Gastrocnemius medialis (tissue), 4 donors: ENCODE results near the gene SPEM2. TPM values are rescaled to one million over a fixed set of nuclear protein-coding genes. Genes with fewer than 3 reads are reported as not detected.

Source experiments
- ATAC-seq, 2 donors: fragments of 150-250 bp; one replicate each; pipeline ENCODE4 v1.9.1; 2016
- DNase-seq, 2 donors: peaks; one replicate each; pipeline ENCODE4 v3.0.0-alpha.2; 2019
- H3K27ac ChIP-seq, 4 donors: fragments of 200-600 bp; sonication (generic); 1 replicate in 1 of 4; 2 replicates in 3 of 4; pipeline ENCODE4 v1.5.1; 2016 to 2018; ENCODE audit warnings: mild to moderate bottlenecking in 2 of 4, moderate library complexity in 1 of 4
- H3K27me3 ChIP-seq, 3 donors: fragments of 200-600 bp; sonication (generic) in 2 of 3; 1 replicate in 1 of 3; 2 replicates in 2 of 3; pipeline versions ENCODE4 v1.5.1 to v1.6.0; 2016 to 2019; ENCODE audit warnings: mild to moderate bottlenecking in 1 of 3, moderate library complexity in 1 of 3
- H3K36me3 ChIP-seq, 2 donors: fragments of 200-600 bp; sonication (generic) in 1 of 2; one replicate each; pipeline ENCODE4 v1.5.1; 2017 to 2018
- H3K4me1 ChIP-seq, 2 donors: fragments of 200-600 bp; sonication (generic) in 1 of 2; one replicate each; pipeline ENCODE4 v1.5.1; 2016 to 2017; ENCODE audit warnings: mild to moderate bottlenecking in 2 of 2
- H3K4me3 ChIP-seq, 4 donors: fragments of 200-600 bp; sonication (generic) in 3 of 4; 1 replicate in 1 of 4; 2 replicates in 3 of 4; pipeline ENCODE4 v1.5.1; 2016 to 2019; ENCODE audit warnings: mild to moderate bottlenecking in 2 of 4
- H3K9me3 ChIP-seq, 3 donors: fragments of 200-600 bp; sonication (generic) in 2 of 3; 1 replicate in 1 of 3; 2 replicates in 2 of 3; pipeline ENCODE4 v1.5.1; 2016 to 2019
- POLR2A ChIP-seq, 2 donors: fragments of 450-650 bp; IDR thresholded peaks; one replicate each; pipeline ENCODE4 v1.6.1; 2017; ENCODE audit warnings: antibody characterized with exemption in 2 of 2, mild to moderate bottlenecking in 2 of 2, moderate library complexity in 2 of 2
- in situ Hi-C, 4 donors: fragments of 200-750 bp; cut with MboI; loops; one replicate each; pipeline versions ENCODE4 v1.15.0 to v1.8.0; 2017; ENCODE audit warnings: low sequenced_read_pairs in 4 of 4
- intact Hi-C: fragments of 100-400 bp; cut with DNase I; formaldehyde crosslinking; loops from one replicate; pipeline ENCODE4 v1.15.1; 2023; ENCODE audit warnings: low total_unique reads
- total RNA-seq, 4 donors: library from RNA; depleted of rRNA; stranded (reverse); fragments of >200 nt; gene quantifications; one replicate each; pipeline versions ENCODE4 v1.1.0 to v1.2.3, GENCODE V29; 2016
- TF ChIP-seq, protein P1 (sequence below), 5 experiments: fragments of 450-650 bp in 3 of 5; fragments of 200-600 bp in 2 of 5; sonication (generic) in 2 of 5; IDR thresholded peaks in 4 of 5; conservative IDR thresholded peaks in 1 of 5; 1 replicate in 4 of 5; 2 replicates in 1 of 5; pipeline ENCODE4 v1.5.1; 2016 to 2019; ENCODE audit warnings: antibody characterized with exemption in 5 of 5, mild to moderate bottlenecking in 3 of 5, moderate library complexity in 3 of 5

Gene SPEM2
- total RNA-seq, 4 donors from 2014 or later, result not detected

DNA sequence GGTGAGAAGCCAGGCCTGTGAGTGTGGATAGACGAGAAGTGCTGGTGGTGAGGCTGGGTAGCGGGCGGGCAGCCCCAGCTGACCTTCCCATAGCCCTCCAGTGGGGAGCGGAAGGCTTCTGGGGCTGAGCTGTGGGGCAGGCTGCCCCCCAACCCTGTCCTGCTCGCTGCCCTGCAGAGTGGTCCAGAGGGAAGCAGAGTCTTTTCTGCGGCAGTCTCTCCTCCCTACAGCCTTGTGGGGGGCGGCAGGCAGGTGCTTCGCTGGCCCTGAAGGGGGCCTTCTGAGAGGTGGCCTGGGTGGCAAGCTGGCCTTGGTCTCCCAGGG is 14.0 kb upstream of the SPEM2 start:
- ATAC-seq, result no peak
- no peak overlapping the region for H3K4me3 ChIP-seq
- no peaks in the 10 kb centered on the region for H3K36me3 ChIP-seq
- H3K9me3 ChIP-seq, result no peaks in the 10 kb centered on the region
- no peak for DNase-seq
- H3K4me1 ChIP-seq, result no peaks in the 10 kb centered on the region
- H3K27me3 ChIP-seq, result no peaks in the 10 kb centered on the region
- TF ChIP-seq POLR2A (IDR thresholded peaks at IDR 0.05), result no peak
- TF ChIP-seq, protein P1, sequence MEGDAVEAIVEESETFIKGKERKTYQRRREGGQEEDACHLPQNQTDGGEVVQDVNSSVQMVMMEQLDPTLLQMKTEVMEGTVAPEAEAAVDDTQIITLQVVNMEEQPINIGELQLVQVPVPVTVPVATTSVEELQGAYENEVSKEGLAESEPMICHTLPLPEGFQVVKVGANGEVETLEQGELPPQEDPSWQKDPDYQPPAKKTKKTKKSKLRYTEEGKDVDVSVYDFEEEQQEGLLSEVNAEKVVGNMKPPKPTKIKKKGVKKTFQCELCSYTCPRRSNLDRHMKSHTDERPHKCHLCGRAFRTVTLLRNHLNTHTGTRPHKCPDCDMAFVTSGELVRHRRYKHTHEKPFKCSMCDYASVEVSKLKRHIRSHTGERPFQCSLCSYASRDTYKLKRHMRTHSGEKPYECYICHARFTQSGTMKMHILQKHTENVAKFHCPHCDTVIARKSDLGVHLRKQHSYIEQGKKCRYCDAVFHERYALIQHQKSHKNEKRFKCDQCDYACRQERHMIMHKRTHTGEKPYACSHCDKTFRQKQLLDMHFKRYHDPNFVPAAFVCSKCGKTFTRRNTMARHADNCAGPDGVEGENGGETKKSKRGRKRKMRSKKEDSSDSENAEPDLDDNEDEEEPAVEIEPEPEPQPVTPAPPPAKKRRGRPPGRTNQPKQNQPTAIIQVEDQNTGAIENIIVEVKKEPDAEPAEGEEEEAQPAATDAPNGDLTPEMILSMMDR (IDR thresholded peaks at IDR 0.05 in 4 of 5, conservative IDR thresholded peaks at IDR 0.05 in 1 of 5), result no peak
- intact Hi-C loops (no loop called here), in situ Hi-C loops (no loop called here)
- no peak overlapping the region for H3K27ac ChIP-seq

DNA sequence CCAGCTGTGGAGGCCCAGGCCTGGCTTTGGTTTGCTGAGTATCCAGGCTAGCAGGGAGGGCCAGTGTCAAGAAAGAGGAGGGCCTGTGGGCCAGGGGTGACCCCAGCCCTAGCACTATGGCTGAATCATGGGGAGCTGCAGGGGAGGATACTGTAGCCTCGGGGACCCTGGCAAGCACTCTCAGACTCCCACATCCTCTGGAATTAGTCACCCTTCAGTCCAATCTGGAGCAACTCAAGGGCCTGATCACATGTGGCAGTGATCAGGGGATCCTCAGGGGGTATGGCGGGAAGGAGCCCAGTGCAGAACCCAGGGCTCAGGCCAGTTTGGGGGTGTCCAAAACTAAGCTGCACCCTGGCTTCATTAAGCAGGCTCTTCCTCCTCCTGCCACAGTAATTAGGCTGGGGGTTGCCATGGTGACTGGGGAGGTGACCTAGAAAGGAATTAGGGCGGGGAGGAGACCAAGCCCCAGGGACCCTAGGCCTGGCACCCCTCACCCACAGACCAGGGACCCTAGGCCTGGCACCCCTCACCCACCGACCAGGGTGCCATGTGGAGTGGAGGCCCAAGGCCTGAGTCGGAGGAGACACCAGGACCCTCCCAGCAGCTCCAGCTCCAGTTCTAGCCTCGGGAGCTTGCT is 11.9 kb upstream of the SPEM2 start:
- H3K4me1 ChIP-seq, result no peaks in the 10 kb centered on the region
- no peak for TF ChIP-seq POLR2A (IDR thresholded peaks at IDR 0.05)
- no peaks in the 10 kb centered on the region for H3K36me3 ChIP-seq
- in situ Hi-C loops (no loop called here), intact Hi-C loops (no loop called here)
- ATAC-seq (no peak), DNase-seq (no peak)
- H3K9me3 ChIP-seq, result no peaks in the 10 kb centered on the region
- no peaks in the 10 kb centered on the region for H3K27me3 ChIP-seq
- no peak overlapping the region for H3K27ac ChIP-seq
- H3K4me3 ChIP-seq, result no peak overlapping the region

- TF ChIP-seq POLR2A (IDR thresholded peaks at IDR 0.05), result no peak
- TF ChIP-seq, protein P1 (IDR thresholded peaks at IDR 0.05 in 4 of 5, conservative IDR thresholded peaks at IDR 0.05 in 1 of 5), result no peak
- no peak for DNase-seq
- ATAC-seq, result no peak
- intact Hi-C loops, result no loop called here
- Histone ChIP-seq H3K4me1 (no peaks in the 10 kb centered on the region), H3K4me3 (no peak overlapping the region), H3K27me3 (no peaks in the 10 kb centered on the region), H3K9me3 (no peaks in the 10 kb centered on the region), H3K36me3 (no peaks in the 10 kb centered on the region), H3K27ac (no peak overlapping the region)
- in situ Hi-C loops, result no loop called here
Observed at GRCh38 chr17:7414837-7415236, 10.6 kb upstream of the SPEM2 start.

- TF ChIP-seq, protein P1 (IDR thresholded peaks at IDR 0.05 in 4 of 5, conservative IDR thresholded peaks at IDR 0.05 in 1 of 5), result no peak
- TF ChIP-seq POLR2A (IDR thresholded peaks at IDR 0.05), result no peak
- Histone ChIP-seq H3K4me3 (no peak overlapping the region), H3K27me3 (no peaks in the 10 kb centered on the region), H3K27ac (no peak overlapping the region), H3K36me3 (no peaks in the 10 kb centered on the region), H3K9me3 (no peaks in the 10 kb centered on the region), H3K4me1 (no peaks in the 10 kb centered on the region)
- no peak for DNase-seq
- in situ Hi-C loops, result no loop called here
- intact Hi-C loops, result no loop called here
- ATAC-seq, result no peak
Observed at GRCh38 chr17:7415784-7416183, 9.6 kb upstream of the SPEM2 start.

DNA sequence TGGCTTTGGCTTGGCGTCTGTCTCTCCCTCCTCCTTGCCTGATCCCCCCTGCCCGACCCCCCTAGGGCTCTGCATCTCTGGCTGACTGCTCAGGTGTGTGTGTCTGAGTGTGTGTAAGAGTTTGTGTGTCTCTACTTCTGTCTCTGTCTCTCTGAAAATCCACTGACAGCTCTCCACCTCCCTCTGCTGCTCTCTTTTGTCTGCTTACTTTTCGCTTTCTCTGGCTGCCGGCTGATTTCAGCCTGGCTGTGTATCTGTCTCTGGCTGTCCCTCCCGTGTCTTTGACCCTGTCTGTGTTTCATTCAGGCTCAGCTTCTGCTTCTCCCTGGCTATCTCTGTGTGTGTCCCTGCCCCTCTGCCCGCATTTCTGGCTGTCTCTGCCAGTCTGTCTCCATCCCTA is 9.1 kb upstream of the SPEM2 start:
- Histone ChIP-seq H3K4me1 (no peaks in the 10 kb centered on the region), H3K27me3 (no peaks in the 10 kb centered on the region), H3K9me3 (no peaks in the 10 kb centered on the region), H3K36me3 (no peaks in the 10 kb centered on the region), H3K27ac (no peak overlapping the region), H3K4me3 (no peak overlapping the region)
- no peak for TF ChIP-seq POLR2A (IDR thresholded peaks at IDR 0.05)
- TF ChIP-seq, protein P1 (IDR thresholded peaks at IDR 0.05 in 4 of 5, conservative IDR thresholded peaks at IDR 0.05 in 1 of 5), result no peak
- DNase-seq (no peak), ATAC-seq (no peak)
- intact Hi-C loops (no loop called here), in situ Hi-C loops (no loop called here)
